HG02759 (cell line): ENCODE results near the gene RPS6KA5.

Experiments used
- ATAC-seq: cut with Tn5 transposase; IDR thresholded peaks from one replicate; pipeline ENCODE4 v1.9.1; 2021; ENCODE audit warnings: mild to moderate bottlenecking, moderate library complexity; ENCODE audit not compliant: unreplicated experiment

RPS6KA5 gene

GRCh38 chr14:90813442-90813841 lies 247.0 kb downstream of the RPS6KA5 start:
- ATAC-seq, result no peak

- no peak for ATAC-seq
These were observed 248.3 kb downstream of the RPS6KA5 start for GRCh38 chr14:90812109-90812508.

- no peak for ATAC-seq
These were observed 248.8 kb downstream of the RPS6KA5 start for GRCh38 chr14:90811641-90812040.

DNA sequence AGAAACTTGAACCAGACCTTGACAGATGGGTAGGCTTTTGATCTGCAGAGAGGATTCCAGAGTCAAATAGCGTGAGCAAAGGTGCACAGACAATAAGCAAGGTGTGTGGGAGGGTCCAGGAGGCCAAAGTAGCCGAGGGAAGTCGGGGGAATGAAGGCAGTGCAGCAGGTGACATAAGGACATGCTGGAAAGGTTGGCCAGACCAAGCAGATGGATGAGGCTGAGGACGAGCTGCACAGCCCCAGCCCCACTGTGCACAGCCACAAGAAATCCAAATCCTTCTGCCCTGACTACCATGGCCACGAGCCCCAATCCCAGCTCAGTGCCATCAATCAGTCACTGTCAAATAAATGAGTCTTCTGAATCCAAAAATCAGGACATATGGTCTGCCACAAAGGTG lies 249.6 kb downstream of the RPS6KA5 start:
- ATAC-seq, result no peak

GRCh38 chr14:90809530-90810312 lies 250.7 kb downstream of the RPS6KA5 start:
- no peak for ATAC-seq

DNA sequence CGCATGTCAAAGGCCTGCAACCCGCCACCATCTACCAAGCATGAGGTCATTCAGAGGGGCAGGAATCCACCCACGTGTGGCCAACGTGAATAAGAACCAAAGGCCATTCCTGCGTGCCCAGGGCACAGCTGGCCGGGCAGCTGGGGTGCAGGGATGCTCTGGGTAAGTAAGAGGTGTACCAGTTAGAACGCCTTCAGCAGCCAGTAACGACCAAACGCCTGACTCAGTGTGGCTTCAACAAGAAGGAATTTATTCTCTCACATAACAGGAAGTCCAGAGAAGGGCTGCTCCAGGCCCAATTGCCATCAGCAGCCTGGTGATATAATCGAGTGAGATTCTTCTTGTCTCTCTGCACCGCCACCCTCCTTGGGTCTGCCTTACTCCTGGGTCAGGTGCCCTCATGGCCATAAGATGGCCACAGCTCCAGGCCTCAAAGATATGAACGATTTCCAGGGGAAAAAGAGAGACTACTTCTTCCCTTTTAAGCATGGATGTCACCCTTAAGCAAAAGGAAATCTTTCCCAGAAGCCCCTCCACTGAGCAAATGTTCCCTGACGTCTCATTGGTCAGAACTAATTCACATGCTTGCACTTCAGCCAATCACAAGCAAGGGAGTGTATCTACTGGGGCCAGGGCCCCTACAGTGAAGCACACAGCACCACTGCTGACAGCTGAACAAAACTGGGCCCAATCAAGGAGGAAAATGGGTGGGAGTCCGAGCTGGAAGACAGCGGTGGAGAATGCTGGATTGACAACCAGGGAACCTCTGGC lies 251.5 kb downstream of the RPS6KA5 start:
- ATAC-seq, result no peak

DNA sequence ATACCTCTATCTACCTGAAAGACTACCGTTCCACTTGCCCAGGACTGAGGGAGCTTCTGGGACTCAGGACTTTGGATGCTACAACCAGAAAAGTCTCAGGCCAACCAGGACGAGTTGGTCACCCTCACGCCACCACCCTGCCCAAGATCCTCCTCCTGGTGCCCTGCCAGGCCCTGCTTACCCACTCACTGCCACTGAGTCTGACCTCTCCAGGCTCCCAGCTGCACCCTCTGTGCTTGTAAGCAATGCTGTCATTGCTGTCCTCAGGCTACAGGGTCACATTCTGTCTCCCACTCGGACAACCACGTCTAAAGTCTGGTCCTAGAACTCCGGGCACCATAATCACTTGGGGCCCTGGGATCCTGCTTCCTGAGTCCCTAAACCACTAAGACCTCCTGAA lies 253.4 kb downstream of the RPS6KA5 start:
- no peak for ATAC-seq

DNA sequence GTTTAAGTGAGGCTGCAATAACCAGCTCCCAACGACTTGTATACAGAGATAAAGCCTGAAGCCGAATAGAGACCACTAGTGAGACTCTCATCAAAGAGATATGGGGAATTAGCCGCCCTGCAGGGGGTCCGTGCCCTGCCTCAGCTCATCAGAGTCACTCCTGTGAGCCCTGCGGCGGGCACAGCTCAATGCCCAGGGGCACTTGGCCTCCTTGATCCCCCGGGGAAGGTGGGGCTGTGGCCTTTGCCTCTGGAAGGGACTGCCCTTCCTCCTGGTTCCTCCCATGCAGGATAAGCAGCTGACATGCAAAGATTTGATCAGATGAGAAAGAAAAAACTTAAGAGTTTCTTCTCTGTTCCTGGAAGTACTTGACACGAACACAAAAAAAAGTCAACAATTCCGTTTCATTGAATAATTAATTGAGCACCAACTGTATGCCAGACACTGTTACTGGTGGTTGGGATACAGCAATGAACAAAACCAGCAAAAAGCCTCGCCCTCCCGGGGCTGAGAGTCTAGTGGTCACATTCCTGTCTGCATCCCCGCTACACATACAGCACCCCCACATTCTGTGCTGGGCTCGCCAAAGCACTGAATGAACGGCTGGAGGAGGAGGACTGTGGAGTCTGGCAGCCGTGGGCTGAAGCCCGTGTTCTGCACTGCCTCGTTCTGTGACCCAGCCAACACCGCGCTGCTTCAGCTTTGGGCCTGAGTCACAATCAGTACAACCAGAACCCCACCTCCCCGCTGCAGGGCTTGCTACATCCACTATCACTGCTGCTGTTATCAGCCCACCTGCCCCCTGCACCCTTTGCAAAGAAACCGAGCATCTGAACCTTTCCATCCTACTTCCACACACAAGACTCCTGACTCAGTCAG lies 254.5 kb downstream of the RPS6KA5 start:
- ATAC-seq, result no peak

DNA sequence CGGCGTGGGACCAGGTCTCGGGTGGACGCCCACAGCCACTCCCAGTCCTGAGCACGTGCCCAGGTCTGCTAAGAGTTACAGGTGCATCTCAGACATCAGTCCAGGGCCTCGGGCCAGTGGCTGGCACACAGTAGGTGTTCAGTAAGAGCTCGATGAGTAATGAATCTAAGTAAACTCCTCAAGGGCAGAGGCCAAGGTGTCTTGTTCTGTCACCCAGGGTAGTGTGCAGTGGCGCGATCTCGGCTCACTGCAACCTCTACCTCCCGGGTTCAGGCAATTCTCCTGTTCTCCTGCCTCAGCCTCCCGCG lies 255.4 kb downstream of the RPS6KA5 start:
- no peak for ATAC-seq

DNA sequence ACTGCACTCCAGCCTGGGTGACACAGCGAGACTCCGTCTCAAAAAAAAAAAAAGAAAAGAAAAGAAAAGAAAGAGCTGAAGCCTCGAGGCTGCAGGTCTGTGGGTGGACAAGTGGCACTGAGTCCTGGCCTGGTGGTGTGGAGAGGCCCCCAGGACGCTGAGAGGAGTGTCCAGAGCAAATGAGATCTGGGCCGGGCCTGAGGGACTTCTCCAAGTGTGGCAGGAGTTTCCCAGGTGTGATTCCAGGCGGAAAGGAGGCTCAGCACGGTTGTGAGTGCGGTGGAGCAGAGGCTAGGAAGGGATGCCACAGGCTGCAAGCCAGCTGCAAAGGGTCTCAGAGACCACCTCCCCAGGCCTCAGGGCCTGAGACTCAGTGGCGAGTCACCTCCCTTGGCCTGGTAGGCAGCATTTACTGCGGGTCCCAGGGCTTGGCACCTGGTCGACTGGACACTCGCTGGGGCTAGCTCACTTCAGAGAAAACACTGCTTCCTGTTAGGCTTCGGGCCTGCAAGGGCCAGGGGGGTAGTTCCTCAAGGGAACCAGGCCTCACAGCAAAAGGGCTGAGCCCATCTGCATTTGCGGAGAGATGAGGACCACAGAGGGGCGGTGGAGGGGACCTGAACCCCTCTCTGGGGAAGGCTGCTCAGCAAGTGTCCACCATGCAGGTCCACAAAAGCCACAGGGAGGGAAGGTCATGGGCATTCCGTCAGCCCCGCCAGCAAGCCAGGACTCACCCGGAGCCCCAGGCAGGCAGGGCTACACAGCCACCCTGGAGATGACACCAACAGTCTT lies 256.0 kb downstream of the RPS6KA5 start:
- ATAC-seq, result no peak

DNA sequence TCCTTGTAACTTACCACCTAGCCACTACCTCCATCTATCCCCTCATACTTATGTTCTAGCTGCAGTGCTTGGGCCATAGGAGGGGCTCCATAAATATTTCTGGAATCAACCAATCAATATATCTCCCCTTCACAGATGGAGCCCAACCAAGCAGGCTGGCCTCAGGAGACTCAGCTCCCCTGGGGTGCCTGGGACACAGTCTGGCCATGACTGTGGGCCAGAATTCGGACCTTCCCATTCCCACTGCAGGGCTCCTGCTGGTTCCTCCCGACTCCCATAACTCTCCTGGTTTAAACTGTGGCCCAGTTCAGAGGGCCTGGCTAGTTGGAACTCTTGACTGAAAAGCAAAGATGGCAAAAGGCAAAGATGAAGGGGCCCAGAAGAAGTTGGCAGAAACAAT lies 257.2 kb downstream of the RPS6KA5 start:
- ATAC-seq, result no peak

DNA sequence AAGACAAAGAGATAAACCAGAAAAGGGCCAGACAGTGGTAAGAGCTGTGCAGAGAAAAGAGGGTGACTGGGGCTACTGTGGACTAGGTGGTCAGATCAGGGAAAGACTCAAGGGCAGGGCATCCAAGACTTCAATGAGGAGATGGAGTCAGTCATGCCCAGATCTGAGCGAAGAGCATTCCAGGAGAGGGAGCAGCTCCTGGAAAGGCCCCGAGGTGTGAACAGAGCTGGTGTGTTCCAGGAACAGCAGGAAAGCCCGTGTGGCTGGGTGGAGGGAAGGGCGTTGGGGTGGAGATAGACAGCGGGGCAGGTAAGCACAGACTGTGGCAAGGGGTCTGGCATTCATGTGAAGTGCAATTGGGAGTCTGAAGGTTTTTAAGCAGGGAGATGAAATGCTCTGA lies 261.0 kb downstream of the RPS6KA5 start:
- no peak for ATAC-seq

GRCh38 chr14:90797919-90798318 lies 262.5 kb downstream of the RPS6KA5 start:
- no peak for ATAC-seq
